GM18907 (cell line): Measurements from ENCODE around the gene CBX5.
"Not testable (repeated sequence)": the region's sequence is repeated elsewhere in the genome, so short reads cannot be mapped to it uniquely, and the experiment has no call there.

Experiments
- ATAC-seq: cut with Tn5 transposase; IDR thresholded peaks from one replicate; pipeline ENCODE4 v1.9.1; 2021; ENCODE audit warnings: mild to moderate bottlenecking, moderate library complexity; ENCODE audit not compliant: unreplicated experiment

CBX5 gene

GRCh38 chr12:54272214-54272613, 7.7 kb downstream of the CBX5 start:
- no peak for ATAC-seq

- ATAC-seq, result no peak
These were observed 9.6 kb downstream of the CBX5 start for GRCh38 chr12:54270345-54270744.

- ATAC-seq, result no peak
These were observed 13.1 kb downstream of the CBX5 start for GRCh38 chr12:54266852-54267251.

GRCh38 chr12:54265364-54265812, 14.5 kb downstream of the CBX5 start:
- ATAC-seq, result no peak

GRCh38 chr12:54262403-54262925, 17.5 kb downstream of the CBX5 start:
- no peak for ATAC-seq

GRCh38 chr12:54261815-54262402, 18.0 kb downstream of the CBX5 start:
- ATAC-seq, result no peak

GRCh38 chr12:54259194-54260011, 20.5 kb downstream of the CBX5 start:
- peak; percentile 83 for ATAC-seq

- no peak for ATAC-seq
These were observed 21.7 kb downstream of the CBX5 start for GRCh38 chr12:54258201-54258681.

- no peak for ATAC-seq
These were observed 22.6 kb downstream of the CBX5 start for GRCh38 chr12:54257332-54257731.

GRCh38 chr12:54253240-54253639, 26.7 kb downstream of the CBX5 start:
- no peak for ATAC-seq

GRCh38 chr12:54251667-54252284, 28.1 kb downstream of the CBX5 start:
- no peak for ATAC-seq

GRCh38 chr12:54249489-54249888, 30.4 kb downstream of the CBX5 start:
- ATAC-seq, result no peak

GRCh38 chr12:54246011-54246641, 33.8 kb downstream of the CBX5 start:
- ATAC-seq, result no peak

- peak; percentile 82 for ATAC-seq
These were observed 38.8 kb downstream of the CBX5 start for GRCh38 chr12:54240971-54241588.

GRCh38 chr12:54240129-54240528, 39.8 kb downstream of the CBX5 start:
- ATAC-seq, result no peak

GRCh38 chr12:54239620-54240019, 40.3 kb downstream of the CBX5 start:
- no peak for ATAC-seq

GRCh38 chr12:54238531-54238930, 41.4 kb downstream of the CBX5 start:
- no peak for ATAC-seq

- ATAC-seq, result no peak
These were observed 47.1 kb downstream of the CBX5 start for GRCh38 chr12:54232790-54233189.

GRCh38 chr12:54231269-54231668, 48.7 kb downstream of the CBX5 start:
- not testable (repeated sequence) for ATAC-seq

GRCh38 chr12:54230555-54230954, 49.4 kb downstream of the CBX5 start:
- ATAC-seq, result no peak
